Spleen (tissue), 7 donors: ENCODE data around the gene HPDL.
"Not testable (repeated sequence)": the region's sequence is repeated elsewhere in the genome, so short reads cannot be mapped to it uniquely, and the experiment has no call there.

ENCODE experiments used
- POLR2A ChIP-seq, 3 donors: fragments of 450-650 bp; IDR thresholded peaks; one replicate each; pipeline ENCODE4 v1.5.1; 2017; ENCODE audit warnings: antibody characterized with exemption in 3 of 3, mild to moderate bottlenecking in 1 of 3
- TF ChIP-seq, protein P1 (sequence below), 11 experiments: fragments of 200-600 bp in 7 of 11; fragments of 450-650 bp in 4 of 11; sonication (generic) in 4 of 11; IDR thresholded peaks in 8 of 11; conservative IDR thresholded peaks in 3 of 11; 1 replicate in 7 of 11; 2 replicates in 4 of 11; pipeline versions ENCODE4 v1.4.0 to v1.8.0; 2016 to 2021; ENCODE audit warnings: antibody characterized with exemption in 11 of 11, inconsistent platforms in 4 of 11, mild to moderate bottlenecking in 1 of 11
- donor health status: DM: no; HTN: no; CAD: no; lungs with moderate emphysema.
- donor health status: DM: no; HTN: no; CAD: no.
- donor health status: DM: no; HTN: no; CAD: no.

DNA sequence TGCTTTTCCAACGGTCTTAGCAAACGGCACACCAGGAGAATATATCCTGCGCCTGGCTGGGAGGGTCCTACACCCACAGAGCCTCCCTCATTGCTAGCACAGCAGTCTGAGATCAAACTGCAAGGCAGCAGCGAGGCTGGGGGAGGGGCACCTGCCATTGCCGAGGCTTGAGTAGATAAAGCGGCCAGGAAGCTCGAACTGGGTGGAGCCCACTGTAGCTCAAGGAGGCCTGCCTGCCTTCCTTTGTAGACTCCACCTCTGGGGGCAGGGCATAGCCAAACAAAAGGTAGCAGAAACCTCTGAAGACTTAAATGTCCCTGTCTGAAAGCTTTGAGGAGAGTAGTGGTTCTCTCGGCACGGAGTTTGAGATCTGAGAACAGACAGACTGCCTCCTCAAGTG, 41.8 kb upstream of the HPDL start:
- TF ChIP-seq, protein P1, sequence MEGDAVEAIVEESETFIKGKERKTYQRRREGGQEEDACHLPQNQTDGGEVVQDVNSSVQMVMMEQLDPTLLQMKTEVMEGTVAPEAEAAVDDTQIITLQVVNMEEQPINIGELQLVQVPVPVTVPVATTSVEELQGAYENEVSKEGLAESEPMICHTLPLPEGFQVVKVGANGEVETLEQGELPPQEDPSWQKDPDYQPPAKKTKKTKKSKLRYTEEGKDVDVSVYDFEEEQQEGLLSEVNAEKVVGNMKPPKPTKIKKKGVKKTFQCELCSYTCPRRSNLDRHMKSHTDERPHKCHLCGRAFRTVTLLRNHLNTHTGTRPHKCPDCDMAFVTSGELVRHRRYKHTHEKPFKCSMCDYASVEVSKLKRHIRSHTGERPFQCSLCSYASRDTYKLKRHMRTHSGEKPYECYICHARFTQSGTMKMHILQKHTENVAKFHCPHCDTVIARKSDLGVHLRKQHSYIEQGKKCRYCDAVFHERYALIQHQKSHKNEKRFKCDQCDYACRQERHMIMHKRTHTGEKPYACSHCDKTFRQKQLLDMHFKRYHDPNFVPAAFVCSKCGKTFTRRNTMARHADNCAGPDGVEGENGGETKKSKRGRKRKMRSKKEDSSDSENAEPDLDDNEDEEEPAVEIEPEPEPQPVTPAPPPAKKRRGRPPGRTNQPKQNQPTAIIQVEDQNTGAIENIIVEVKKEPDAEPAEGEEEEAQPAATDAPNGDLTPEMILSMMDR (IDR thresholded peaks at IDR 0.05 in 8 of 11, conservative IDR thresholded peaks at IDR 0.05 in 3 of 11): not testable (repeated sequence)
- TF ChIP-seq POLR2A (IDR thresholded peaks at IDR 0.05): not testable (repeated sequence)
